HG03108 (cell line): ENCODE results near the gene TBXAS1.
A peak's percentile ranks its signal among the peaks of the same experiment; 100 is the strongest.

Experiments used
- ATAC-seq: cut with Tn5 transposase; IDR thresholded peaks from one replicate; pipeline ENCODE4 v1.9.1; 2021; ENCODE audit warnings: moderate library complexity; ENCODE audit not compliant: unreplicated experiment

Gene TBXAS1

DNA sequence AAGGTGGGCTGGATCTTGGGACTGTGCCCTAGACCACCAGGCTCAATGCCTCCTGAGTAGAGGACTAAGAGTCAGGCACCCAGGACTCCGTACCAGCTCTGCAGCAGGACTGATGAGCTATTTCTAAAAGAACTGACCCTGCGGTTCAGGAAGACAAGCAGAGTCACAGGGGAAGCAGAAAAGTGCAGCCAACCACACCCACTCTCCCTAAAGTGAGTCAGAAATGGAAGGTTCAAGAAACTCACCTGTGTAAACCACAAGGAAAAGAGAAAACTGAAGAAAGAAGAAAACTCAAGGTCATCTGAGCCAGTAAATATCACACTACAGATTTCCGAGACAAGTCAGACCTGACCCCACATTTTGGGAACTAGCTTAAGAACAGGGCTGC is 231.2 kb downstream of the TBXAS1 start:
- no peak for ATAC-seq

DNA sequence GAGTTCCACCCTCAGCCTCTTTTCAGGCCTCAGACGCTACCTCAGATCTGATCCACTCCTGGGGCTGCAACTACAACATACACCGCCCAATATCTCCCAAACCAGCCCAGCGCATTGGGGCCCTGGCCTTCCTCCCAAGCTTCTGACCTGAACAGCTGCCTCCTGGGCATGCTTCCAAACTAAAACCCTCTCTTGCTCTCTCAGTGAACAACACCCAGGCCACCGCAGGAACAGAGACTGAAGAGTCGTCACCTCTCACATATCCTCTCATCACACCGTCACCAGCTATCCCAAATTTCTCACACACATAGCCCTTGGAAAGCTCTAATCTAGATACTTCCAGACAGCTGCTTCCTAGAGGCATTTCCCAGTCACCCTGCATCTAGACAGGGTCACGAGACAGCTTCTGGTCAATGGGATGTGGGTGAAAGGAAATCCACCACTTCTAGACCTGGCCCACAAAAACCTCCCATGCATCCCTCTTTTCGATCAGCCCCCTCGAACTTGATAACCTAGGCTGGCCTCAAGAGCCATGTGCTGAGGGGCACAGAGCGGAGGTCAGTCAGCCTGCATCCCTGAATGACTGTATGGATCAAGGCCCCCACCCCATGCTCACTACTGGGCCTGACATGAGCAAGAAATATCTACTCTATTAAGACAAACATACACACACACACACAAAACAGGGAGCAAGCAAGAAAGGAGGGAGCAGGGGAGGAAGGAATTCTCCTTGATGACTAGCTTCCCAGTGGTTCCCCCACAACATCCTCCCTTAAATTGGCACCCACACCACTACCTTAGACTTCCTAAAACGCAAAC is 231.9 kb downstream of the TBXAS1 start:
- ATAC-seq = no peak

DNA sequence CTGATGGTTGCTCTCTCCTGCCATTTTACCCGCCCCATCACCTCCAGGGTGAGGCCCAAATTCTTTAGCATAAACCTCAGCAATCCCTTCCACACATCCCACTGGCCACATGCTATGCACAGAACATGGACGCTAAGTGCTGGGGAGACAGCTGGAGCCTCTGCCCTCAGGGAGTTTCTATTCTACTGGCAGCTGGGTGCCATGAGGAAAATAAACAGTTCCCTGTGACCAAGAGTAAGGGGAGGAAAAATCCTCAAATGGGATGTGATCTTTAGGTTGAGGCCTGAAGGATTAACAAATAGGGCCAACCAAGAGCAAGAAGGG is 232.5 kb downstream of the TBXAS1 start:
- no peak for ATAC-seq

DNA sequence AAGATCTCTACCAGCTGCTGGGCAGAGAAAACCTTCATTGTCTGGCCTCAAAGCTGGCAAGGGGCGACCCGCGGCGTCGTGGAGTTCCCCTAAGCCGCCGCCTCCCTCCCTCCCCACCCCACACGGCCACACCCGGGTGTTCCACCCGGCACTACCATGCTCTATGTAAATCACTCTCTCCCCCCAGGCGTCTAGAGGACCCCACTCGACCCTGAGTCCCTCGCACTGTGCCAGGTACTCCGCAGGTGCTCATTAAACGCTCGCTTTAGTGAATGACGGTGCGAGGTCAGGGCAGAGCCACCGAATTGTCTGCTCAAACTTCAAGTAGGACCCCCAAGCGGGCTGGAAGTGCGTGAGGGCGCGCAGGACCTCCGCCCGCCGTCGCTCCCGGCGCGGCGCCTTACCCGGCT is 233.1 kb downstream of the TBXAS1 start:
- peak; percentile 12 for ATAC-seq

DNA sequence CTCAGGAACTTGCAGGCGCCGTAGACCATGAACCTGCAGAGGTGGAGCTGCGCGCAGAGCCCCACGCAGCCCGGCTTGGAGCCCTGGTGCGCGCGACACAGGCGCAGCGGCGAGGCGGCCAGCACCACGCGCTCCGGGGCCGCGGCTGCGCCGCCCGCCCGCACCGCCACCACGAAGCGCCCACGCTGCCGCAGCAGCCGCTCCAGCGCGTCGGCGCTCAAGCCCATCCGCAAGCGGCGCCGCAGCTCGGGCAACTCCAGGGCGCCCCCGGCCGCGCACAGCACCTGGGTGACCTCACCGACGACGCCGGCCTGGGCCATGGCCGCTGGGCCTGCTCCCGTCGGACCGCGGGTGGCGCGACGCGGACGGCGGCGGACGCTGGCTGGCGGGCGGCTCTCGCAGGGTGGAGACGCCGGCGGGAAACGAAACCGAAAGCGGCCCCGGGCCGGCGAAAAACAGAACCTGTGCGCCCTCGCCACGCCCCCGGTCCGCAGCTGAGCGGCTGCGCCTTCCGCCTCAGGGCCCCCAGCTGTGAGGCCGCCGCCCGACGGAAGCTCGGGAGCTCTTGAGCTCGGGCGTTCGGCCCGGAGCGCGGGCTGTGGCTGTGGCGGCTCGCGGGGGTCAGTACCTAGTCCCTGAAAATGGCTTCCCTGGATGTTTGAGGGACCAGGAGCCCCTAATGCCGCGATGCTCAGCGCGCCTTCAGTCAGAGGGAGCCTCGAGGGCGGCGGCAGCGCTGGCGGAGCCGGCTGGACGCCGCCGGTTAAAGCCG is 233.7 kb downstream of the TBXAS1 start, which contains the start of gene PARP12:
Gene PARP12, minus strand, starts transcription at position 424 of the 772 bp plus-strand sequence. Its CDS starts 104 bp downstream, at position 320.
- peak; percentile 90 for ATAC-seq

DNA sequence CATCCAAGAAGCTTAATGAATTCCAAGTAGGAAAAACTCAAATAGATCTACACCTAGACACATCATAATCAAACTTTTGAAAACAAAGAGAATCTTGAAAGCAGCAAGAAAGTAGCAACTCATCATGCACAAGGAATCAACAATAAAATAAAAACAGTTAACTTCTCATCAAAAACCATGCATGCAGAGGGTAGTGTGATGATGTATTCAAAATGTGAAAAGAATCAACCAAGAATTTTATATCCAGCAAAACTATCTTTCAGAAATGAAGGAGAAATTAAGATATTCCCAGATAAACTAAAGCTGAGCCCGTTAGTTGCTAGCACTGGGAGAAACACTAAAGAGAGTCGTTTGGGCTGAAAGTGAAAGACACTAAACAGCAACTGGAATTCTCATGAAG is 238.0 kb downstream of the TBXAS1 start:
- ATAC-seq = no peak

DNA sequence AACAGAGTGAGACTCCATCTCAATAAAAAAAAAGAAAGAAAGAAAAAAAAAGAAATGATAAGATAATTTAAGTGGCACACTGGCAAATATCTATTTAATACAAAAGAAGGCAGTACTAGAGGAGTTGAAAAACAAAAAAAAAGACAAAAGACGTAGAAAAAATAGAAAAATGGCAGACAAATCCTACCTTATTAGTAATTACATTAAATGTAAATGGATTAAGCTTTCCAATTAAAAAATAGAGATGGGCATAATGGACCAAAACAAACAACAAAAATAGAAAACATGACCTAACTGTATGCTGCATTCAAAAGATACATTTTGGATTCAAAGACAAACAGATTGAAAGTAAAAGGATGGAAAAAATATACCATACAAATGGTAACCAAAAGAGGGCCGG is 239.0 kb downstream of the TBXAS1 start:
- ATAC-seq = no peak

DNA sequence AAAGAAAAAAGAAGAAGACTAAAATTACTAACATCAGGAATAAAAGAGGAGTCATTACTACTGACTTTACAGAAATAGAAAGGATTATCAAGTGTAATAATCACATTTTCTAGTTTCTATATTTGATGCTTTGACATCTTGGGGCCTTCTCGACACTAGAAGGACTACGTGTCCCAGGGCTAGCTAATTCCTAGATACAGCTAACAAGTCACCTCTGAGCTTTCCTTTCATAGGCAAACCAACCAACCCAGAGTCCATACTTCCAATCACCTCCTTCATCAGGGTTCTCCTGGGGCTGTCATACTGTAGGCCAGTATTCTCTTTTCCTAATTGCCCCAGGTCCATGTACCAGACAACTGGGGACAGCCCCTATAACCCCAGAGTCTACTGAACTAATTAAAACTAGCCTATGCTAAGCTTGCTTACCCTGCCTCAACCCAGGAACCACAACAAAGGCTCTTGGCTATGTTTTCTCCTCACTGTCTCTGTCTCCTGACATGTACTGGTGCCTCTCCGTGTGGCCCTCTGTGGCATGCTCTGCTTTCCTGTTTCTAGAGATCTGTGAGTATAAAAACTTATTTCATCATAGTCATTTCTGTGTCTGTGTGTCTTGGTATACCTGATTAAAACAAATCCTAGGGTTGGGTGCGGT is 240.4 kb downstream of the TBXAS1 start:
- no peak for ATAC-seq
